Astrocyte (in vitro differentiated cells and primary cell): ENCODE data around the gene FMOD.

ENCODE experiments used
- EZH2 ChIP-seq: IDR thresholded peaks from 2 replicates; pipeline ENCODE4 v1.6.1; 2012; ENCODE audit warnings: mild to moderate bottlenecking, low read length, inconsistent platforms; ENCODE audit not compliant: insufficient read depth
- TF ChIP-seq, protein P1 (sequence below): IDR thresholded peaks from 2 replicates; pipeline ENCODE4 v1.5.1; 2011; ENCODE audit warnings: low read depth, mild to moderate bottlenecking, inconsistent platforms, low read length, moderate library complexity; ENCODE audit not compliant: insufficient read depth

DNA sequence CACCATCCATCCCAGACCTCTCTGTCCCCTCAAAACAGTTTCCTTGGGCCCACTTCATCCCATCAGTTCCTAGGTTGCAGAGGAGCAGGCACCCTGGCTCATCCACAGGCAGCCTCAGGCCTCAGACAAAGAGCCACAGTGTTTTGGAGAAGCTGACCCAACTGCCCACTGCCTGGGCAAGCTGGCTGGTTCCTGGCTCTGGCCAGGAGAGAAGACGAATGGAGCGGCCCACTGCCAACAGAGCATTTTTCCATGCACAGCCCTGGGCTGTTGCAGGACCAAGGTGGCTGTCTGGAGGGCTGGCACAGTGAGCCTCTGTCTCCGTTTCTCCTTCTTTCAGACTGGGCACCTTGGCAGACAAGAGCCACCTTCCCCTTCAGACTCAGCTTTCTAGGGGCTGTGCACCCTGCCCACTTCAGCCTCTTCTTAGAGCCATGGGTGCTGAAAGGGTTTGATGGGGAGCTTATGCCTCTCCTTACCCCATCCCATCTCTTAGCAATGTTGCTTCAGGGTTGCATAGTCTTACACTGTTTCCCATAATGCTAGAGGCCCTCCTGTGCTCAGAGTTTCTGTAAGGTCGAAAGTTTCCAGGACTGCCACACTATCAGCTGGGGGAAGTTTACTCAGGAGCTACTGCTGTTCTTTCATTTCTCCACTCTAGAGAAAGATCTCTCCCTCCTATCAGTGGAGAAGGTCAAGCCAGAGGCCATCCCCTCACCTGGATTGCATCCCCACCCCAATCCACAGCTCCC is 973 bp downstream of the FMOD start:
- TF ChIP-seq, protein P1, sequence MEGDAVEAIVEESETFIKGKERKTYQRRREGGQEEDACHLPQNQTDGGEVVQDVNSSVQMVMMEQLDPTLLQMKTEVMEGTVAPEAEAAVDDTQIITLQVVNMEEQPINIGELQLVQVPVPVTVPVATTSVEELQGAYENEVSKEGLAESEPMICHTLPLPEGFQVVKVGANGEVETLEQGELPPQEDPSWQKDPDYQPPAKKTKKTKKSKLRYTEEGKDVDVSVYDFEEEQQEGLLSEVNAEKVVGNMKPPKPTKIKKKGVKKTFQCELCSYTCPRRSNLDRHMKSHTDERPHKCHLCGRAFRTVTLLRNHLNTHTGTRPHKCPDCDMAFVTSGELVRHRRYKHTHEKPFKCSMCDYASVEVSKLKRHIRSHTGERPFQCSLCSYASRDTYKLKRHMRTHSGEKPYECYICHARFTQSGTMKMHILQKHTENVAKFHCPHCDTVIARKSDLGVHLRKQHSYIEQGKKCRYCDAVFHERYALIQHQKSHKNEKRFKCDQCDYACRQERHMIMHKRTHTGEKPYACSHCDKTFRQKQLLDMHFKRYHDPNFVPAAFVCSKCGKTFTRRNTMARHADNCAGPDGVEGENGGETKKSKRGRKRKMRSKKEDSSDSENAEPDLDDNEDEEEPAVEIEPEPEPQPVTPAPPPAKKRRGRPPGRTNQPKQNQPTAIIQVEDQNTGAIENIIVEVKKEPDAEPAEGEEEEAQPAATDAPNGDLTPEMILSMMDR = no peak
- no peak for TF ChIP-seq EZH2
